ENCODE measurements around the gene DAAM1. TPM values are rescaled to one million over a fixed set of nuclear protein-coding genes. Genes with fewer than 3 reads are reported as not detected.

DAAM1 gene
- total RNA-seq, result 100 to 1,000 TPM in 2 of 5 donors, 10 to 100 TPM in 3; 21.9 to 204 (median 44.3) TPM
- 10 to 100 TPM in 1 of 3 donors, 1 to 10 TPM in 2; 5.8 to 12.1 (median 9.6) TPM for polyA plus RNA-seq
- long read RNA-seq, donor 1, partial matches to known transcripts, result 0 of 1 reads
- long read RNA-seq, donor 1, other reads (novel, unspliced or antisense), result 0 of 1 reads
- long read RNA-seq, donor 2, partial matches to known transcripts, result 0 of 1 reads
- long read RNA-seq, donor 2, other reads (novel, unspliced or antisense), result 0 of 1 reads
- long read RNA-seq, donor 3, full-length matches to known transcripts, result 2 of 2 reads
- long read RNA-seq, donor 3, partial matches to known transcripts, result 0 of 2 reads
- long read RNA-seq, donor 3, other reads (novel, unspliced or antisense), result 0 of 2 reads
- long read RNA-seq, donor 4, result 0 reads
- long read RNA-seq, donor 5, result 0 reads
- long read RNA-seq, donor 6, full-length matches to known transcripts, result 12 of 12 reads
- long read RNA-seq, donor 6, partial matches to known transcripts, result 0 of 12 reads
- long read RNA-seq, donor 6, other reads (novel, unspliced or antisense), result 0 of 12 reads
- long read RNA-seq, donor 7, transcript DAAM1-203 (6 exons, 1,430 nt), result major isoform, 5 of 32 reads
- long read RNA-seq, donor 7, partial matches to known transcripts, result 27 of 32 reads
- long read RNA-seq, donor 7, other reads (novel, unspliced or antisense), result 0 of 32 reads
- long read RNA-seq, donor 8, partial matches to known transcripts, result 0 of 2 reads
- long read RNA-seq, donor 8, other reads (novel, unspliced or antisense), result 0 of 2 reads
- long read RNA-seq, donor 9, partial matches to known transcripts, result 0 of 2 reads
- long read RNA-seq, donor 9, other reads (novel, unspliced or antisense), result 0 of 2 reads
- long read RNA-seq, donor 10, partial matches to known transcripts, result 0 of 2 reads
- long read RNA-seq, donor 10, other reads (novel, unspliced or antisense), result 0 of 2 reads

GRCh38 chr14:59188461-59189090 is at the start of gene DAAM1:
Gene DAAM1 (plus strand): TSS chr14:59188667. CDS start chr14:59263478, 74,811 bp downstream.
- peaks cover 8 to 40% (median 25%) of the 10 kb centered on the region in 4 donors for H3K4me1 ChIP-seq
- peak within 1 kb of the TSS; percentile 66 to 89 (median 74) for H3K4me3 ChIP-seq
- WGBS, 5 donors, result 0 to 1% (median 0%) methylated on average over 24 to 44 of the region's 44 CpGs
- peak; percentile 98 to 99 for DNase-seq
- H3K27me3 ChIP-seq, result no peaks in the 10 kb centered on the region
- H3K36me3 ChIP-seq, result no peaks in the 10 kb centered on the region
- no peak for TF ChIP-seq CTCF (IDR thresholded peaks at IDR 0.05)
- TF ChIP-seq POLR2A (IDR thresholded peaks at IDR 0.05), result peak in 2 of 4 donors; percentile 86 to 98
- peak; percentile 98 to 99 (median 98) for TF ChIP-seq POLR2AphosphoS5 (IDR thresholded peaks at IDR 0.05)
- H3K27ac ChIP-seq, result peak within 1 kb of the TSS; percentile 92 to 98 (median 97)
- H3K9me3 ChIP-seq, result no peaks in the 10 kb centered on the region
- intact Hi-C loops (cut with DNase I; ENCODE audit: low total_unique reads), result no loop called here

- TF ChIP-seq POLR2A (IDR thresholded peaks at IDR 0.05) (no peak), CTCF (IDR thresholded peaks at IDR 0.05) (no peak), POLR2AphosphoS5 (IDR thresholded peaks at IDR 0.05) (no peak), EP300 (IDR thresholded peaks at IDR 0.05) (no peak)
- no peaks in the 10 kb centered on the region for H3K27me3 ChIP-seq
- intact Hi-C loops (cut with DNase I; ENCODE audit: low total_unique reads), result no loop called here
- no peak overlapping the region for H3K27ac ChIP-seq
- H3K4me1 ChIP-seq, result no peaks in the 10 kb centered on the region
- 87 to 92% (median 91%) methylated on average over 4 to 5 of the region's 5 CpGs for WGBS, 5 donors
- H3K9me3 ChIP-seq, result no peaks in the 10 kb centered on the region
- no peak overlapping the region for H3K4me3 ChIP-seq
- no peak for DNase-seq
- H3K36me3 ChIP-seq, result no peaks in the 10 kb centered on the region
Observed at GRCh38 chr14:59139324-59139723, 49.1 kb upstream of the DAAM1 start.

- intact Hi-C loops (cut with DNase I; ENCODE audit: low total_unique reads), result no loop called here
- Histone ChIP-seq H3K27me3 (no peaks in the 10 kb centered on the region), H3K36me3 (no peaks in the 10 kb centered on the region), H3K4me1 (no peaks in the 10 kb centered on the region), H3K4me3 (no peak overlapping the region), H3K27ac (no peak overlapping the region), H3K9me3 (no peaks in the 10 kb centered on the region)
- WGBS, 5 donors, result 72 to 77% (median 76%) methylated on average over 7 of the region's 7 CpGs
- DNase-seq, result no peak
- TF ChIP-seq CTCF (IDR thresholded peaks at IDR 0.05), result no peak
- TF ChIP-seq POLR2A (IDR thresholded peaks at IDR 0.05), result no peak
- no peak for TF ChIP-seq EP300 (IDR thresholded peaks at IDR 0.05)
- TF ChIP-seq POLR2AphosphoS5 (IDR thresholded peaks at IDR 0.05), result no peak
Observed at GRCh38 chr14:59140106-59140843, 48.2 kb upstream of the DAAM1 start.
